GM12875 (cell line): ENCODE data around the gene MCUR1.
A peak's percentile ranks its signal among the peaks of the same experiment; 100 is the strongest.
"Not testable (repeated sequence)": the region's sequence is repeated elsewhere in the genome, so short reads cannot be mapped to it uniquely, and the experiment has no call there.

ENCODE experiments used
- H3K4me3 ChIP-seq: one replicate; pipeline ENCODE4 v1.5.1; 2011; ENCODE audit warnings: low read depth, low read length, control low read depth
- CTCF ChIP-seq: IDR thresholded peaks from 2 replicates; pipeline ENCODE4 v1.5.1; 2011; ENCODE audit warnings: low read depth, mild to moderate bottlenecking, control low read depth, inconsistent platforms, low read length, moderate library complexity, borderline replicate concordance; ENCODE audit not compliant: insufficient read depth

The MCUR1 gene

GRCh38 chr6:13851330-13851729, 37.0 kb upstream of the MCUR1 start:
- no peak for TF ChIP-seq CTCF

GRCh38 chr6:13850690-13851089, 36.3 kb upstream of the MCUR1 start:
- H3K4me3 ChIP-seq = not testable (repeated sequence)

More at GRCh38 chr6:13851330-13851729, 37.0 kb upstream of the MCUR1 start:
- H3K4me3 ChIP-seq = no peak overlapping the region

- H3K4me3 ChIP-seq = no peak overlapping the region
- no peak for TF ChIP-seq CTCF
These were observed 34.3 kb upstream of the MCUR1 start for GRCh38 chr6:13848522-13849150.

- H3K4me3 ChIP-seq = no peak overlapping the region
- no peak for TF ChIP-seq CTCF
These were observed 33.1 kb upstream of the MCUR1 start for GRCh38 chr6:13847326-13848050.

GRCh38 chr6:13846841-13847240, 32.5 kb upstream of the MCUR1 start:
- H3K4me3 ChIP-seq = no peak overlapping the region
- TF ChIP-seq CTCF = peak; percentile 11; the same call in 1 of the 2 replicates

GRCh38 chr6:13841936-13842335, 27.6 kb upstream of the MCUR1 start:
- no peak overlapping the region for H3K4me3 ChIP-seq
- no peak for TF ChIP-seq CTCF

- TF ChIP-seq CTCF = no peak
These were observed 24.3 kb upstream of the MCUR1 start for GRCh38 chr6:13838616-13839015.

More at GRCh38 chr6:13838616-13839015, 24.3 kb upstream of the MCUR1 start:
- no peak overlapping the region for H3K4me3 ChIP-seq
